K562 (cell line): ENCODE measurements around the gene ACER3. TPM values are rescaled to one million over a fixed set of nuclear protein-coding genes. Genes with fewer than 3 reads are reported as not detected.

Source experiments
- ATAC-seq: fragments of 200-7000 bp; cut with Tn5 transposase; 3 replicates; pipeline ENCODE4 v1.9.1; 2020; ENCODE audit warnings: moderate library complexity
- BruUV-seq: library from RNA; stranded (reverse); fragments of 400-500 nt; replicated peaks from 2 replicates; lab custom pipeline; 2021; lab: Mats Ljungman, UMichigan
- CTCF ChIA-PET: fragments of 300-600 bp; formaldehyde crosslinking; extraction: SDS; loops from one replicate; lab custom pipeline; 2021; ENCODE audit warnings: low intra/inter-chr PET ratio; lab: Yijun Ruan, JAX
- POLR2A ChIA-PET: fragments of 300-600, 350-650 bp; sonication (Branson Sonifier 250); formaldehyde crosslinking; extraction: SDS; loops from one replicate; lab custom pipeline; 2021; ENCODE audit warnings: antibody characterized with exemption, inconsistent platforms; lab: Yijun Ruan, JAX
- DNase-seq, 4 experiments: peaks; one replicate each; pipeline versions ENCODE4 v3.0.0 to v3.0.0-alpha.2; 2011 to 2018; ENCODE audit warnings: low spot score in 3 of 4, mixed read lengths in 3 of 4; ENCODE audit errors: extremely low read depth in 1 of 4
- FAIRE-seq: peaks from 2 replicates; lab custom pipeline; 2011; peaks lifted over from hg19 to GRCh38; lab: Jason Lieb, UNC
- H2AFZ ChIP-seq: 2 replicates; pipeline ENCODE4 v1.6.0; 2011; ENCODE audit warnings: low read depth, low read length, control low read depth, inconsistent platforms
- H3K27ac ChIP-seq: fragments of 200-600 bp; 3 replicates; pipeline ENCODE4 v1.8.0; 2011; ENCODE audit warnings: low read depth, mild to moderate bottlenecking, control low read depth, inconsistent platforms, low read length, moderate library complexity, mixed read lengths; ENCODE audit errors: extremely low read depth
- H3K27me3 ChIP-seq, 2 experiments: fragments of 300-600 bp in 1 of 2; 2 replicates in 1 of 2; 3 replicates in 1 of 2; pipeline versions ENCODE4 v1.6.0 to v1.8.0; 2011; ENCODE audit warnings: inconsistent platforms in 2 of 2, low read length in 2 of 2, mild to moderate bottlenecking in 1 of 2, mixed read lengths in 1 of 2, moderate library complexity in 1 of 2; ENCODE audit not compliant: control insufficient read depth in 2 of 2, insufficient read depth in 2 of 2
- H3K36me3 ChIP-seq: fragments of 300-600 bp; 3 replicates; pipeline ENCODE4 v1.8.0; 2011; ENCODE audit warnings: mild to moderate bottlenecking, low read length, inconsistent platforms; ENCODE audit not compliant: control insufficient read depth, insufficient read depth
- H3K4me1 ChIP-seq, 2 experiments: fragments of 200-600 bp in 1 of 2; replicated peaks in 1 of 2; 2 replicates in 1 of 2; 3 replicates in 1 of 2; pipeline versions ENCODE4 v1.5.1 to v1.8.0; 2011; ENCODE audit warnings: inconsistent platforms in 2 of 2, low read length in 2 of 2, mild to moderate bottlenecking in 1 of 2, mixed read lengths in 1 of 2, moderate library complexity in 1 of 2; ENCODE audit not compliant: control insufficient read depth in 2 of 2, insufficient read depth in 2 of 2
- H3K4me2 ChIP-seq: 2 replicates; pipeline ENCODE4 v1.6.1; 2011; ENCODE audit warnings: low read length, control low read depth, inconsistent platforms, mixed read lengths; ENCODE audit not compliant: insufficient read depth
- H3K4me3 ChIP-seq: fragments of 200-600 bp; sonication (generic), shearing (Covaris generic); 2 replicates; pipeline ENCODE4 v1.5.1; 2016; ENCODE audit warnings: control low read depth, inconsistent platforms
- H3K79me2 ChIP-seq: fragments of 200-600 bp; 3 replicates; pipeline ENCODE4 v1.8.0; 2011; ENCODE audit warnings: low read length, inconsistent platforms; ENCODE audit not compliant: control insufficient read depth, insufficient read depth
- H3K9ac ChIP-seq, 2 experiments: 2 replicates each; pipeline versions ENCODE4 v1.6.0 to v1.6.1; 2011; ENCODE audit warnings: low read depth in 2 of 2, low read length in 2 of 2, control low read depth in 1 of 2, inconsistent platforms in 1 of 2, mild to moderate bottlenecking in 1 of 2, mixed read lengths in 1 of 2; ENCODE audit not compliant: insufficient read depth in 1 of 2
- H3K9me1 ChIP-seq: one replicate; pipeline ENCODE4 v1.6.0; 2011; ENCODE audit warnings: inconsistent platforms, mild to moderate bottlenecking, low read length, moderate library complexity; ENCODE audit not compliant: control insufficient read depth, insufficient read depth
- H3K9me3 ChIP-seq: replicated peaks from 2 replicates; pipeline ENCODE4 v1.5.1; 2011; ENCODE audit warnings: low read depth, low read length, inconsistent platforms; ENCODE audit not compliant: control insufficient read depth, insufficient read depth
- H4K20me1 ChIP-seq: replicated peaks from 2 replicates; pipeline ENCODE4 v1.6.1; 2011; ENCODE audit warnings: low read length, inconsistent platforms, mixed read lengths; ENCODE audit not compliant: control insufficient read depth, insufficient read depth
- CEBPG ChIP-seq, 3 experiments: fragments of 200-800 bp in 1 of 3; sonication (Bioruptor generic) in 1 of 3; sonication (generic) in 1 of 3; formaldehyde crosslinking in 1 of 3; IDR thresholded peaks in 2 of 3; conservative IDR thresholded peaks in 1 of 3; 2 replicates each; pipeline versions ENCODE4 v1.6.1 to v1.8.0; 2016 to 2022; ENCODE audit warnings: missing compliant biosample characterization in 2 of 3, missing genetic modification characterization in 2 of 3, mild to moderate bottlenecking in 1 of 3, missing genetic modification reagents in 1 of 3
- DIDO1 ChIP-seq: fragments of 450-650 bp; IDR thresholded peaks from 2 replicates; pipeline ENCODE4 v1.6.1; 2016; ENCODE audit warnings: low read depth, missing biosample characterization, missing genetic modification characterization
- ELK3 ChIP-seq: fragments of 450-650 bp; formaldehyde crosslinking; IDR thresholded peaks from 2 replicates; pipeline ENCODE4 v1.4.0; 2020; ENCODE audit warnings: mild to moderate bottlenecking
- EWSR1 ChIP-seq: fragments of 450-650 bp; IDR thresholded peaks from 2 replicates; pipeline ENCODE4 v1.6.1; 2018; ENCODE audit warnings: borderline replicate concordance, mild to moderate bottlenecking, low read depth, moderate library complexity; ENCODE audit not compliant: partially characterized antibody
- FOXK1 ChIP-seq: sonication (generic); formaldehyde crosslinking; IDR thresholded peaks from 2 replicates; pipeline ENCODE4 v1.8.0; 2022; ENCODE audit warnings: missing genetic modification reagents, mild to moderate bottlenecking, borderline replicate concordance
- HNRNPLL ChIP-seq: fragments of 200-400 bp; formaldehyde crosslinking; IDR thresholded peaks from 2 replicates; pipeline ENCODE4 v1.6.1; 2017; ENCODE audit warnings: low read length, low read depth, mild to moderate bottlenecking; ENCODE audit not compliant: poor library complexity, severe bottlenecking
- HNRNPUL1 ChIP-seq: fragments of 200-400 bp; formaldehyde crosslinking; IDR thresholded peaks from 2 replicates; pipeline ENCODE4 v1.6.1; 2017; ENCODE audit warnings: low read length
- MEIS2 ChIP-seq: fragments of 450-650 bp; IDR thresholded peaks from 2 replicates; pipeline ENCODE4 v1.6.1; 2014; ENCODE audit warnings: mild to moderate bottlenecking; ENCODE audit not compliant: partially characterized antibody
- PHB2 ChIP-seq: fragments of 450-650 bp; IDR thresholded peaks from 2 replicates; pipeline ENCODE4 v1.6.1; 2017; ENCODE audit warnings: low read depth
- RBM14 ChIP-seq: fragments of 200-400 bp; formaldehyde crosslinking; IDR thresholded peaks from 2 replicates; pipeline ENCODE4 v1.6.1; 2018; ENCODE audit warnings: low read depth, mild to moderate bottlenecking, low read length, moderate library complexity, borderline replicate concordance; ENCODE audit not compliant: insufficient read depth
- SIN3B ChIP-seq: fragments of 450-650 bp; IDR thresholded peaks from 2 replicates; pipeline ENCODE4 v1.6.1; 2017; ENCODE audit warnings: low read depth, mild to moderate bottlenecking, moderate library complexity
- SLC30A9 ChIP-seq: fragments of 250-450 bp; sonication (Bioruptor Pico); IDR thresholded peaks from 2 replicates; pipeline ENCODE4 v1.8.0; 2022; ENCODE audit warnings: mild to moderate bottlenecking, moderate library complexity
- SMAD1 ChIP-seq: fragments of 150-350 bp; IDR thresholded peaks from 2 replicates; pipeline ENCODE4 v1.6.1; 2014; ENCODE audit warnings: low read length, low read depth; ENCODE audit not compliant: partially characterized antibody
- TARDBP ChIP-seq: fragments of 450-650 bp; IDR thresholded peaks from 2 replicates; pipeline ENCODE4 v1.6.1; 2016
- ZNF277 ChIP-seq: fragments of 250-450 bp; sonication (Bioruptor Pico); IDR thresholded peaks from 2 replicates; pipeline ENCODE4 v1.8.0; 2022; ENCODE audit warnings: inconsistent platforms, mild to moderate bottlenecking, moderate library complexity, borderline replicate concordance
- ZNF3 ChIP-seq: fragments of 250-450 bp; sonication (Bioruptor Pico); IDR thresholded peaks from 2 replicates; pipeline ENCODE4 v1.5.0; 2021; ENCODE audit warnings: mild to moderate bottlenecking, moderate library complexity
- ZZZ3 ChIP-seq: fragments of 450-650 bp; IDR thresholded peaks from 2 replicates; pipeline ENCODE4 v1.6.1; 2016; ENCODE audit warnings: antibody characterized with exemption, mild to moderate bottlenecking, moderate library complexity
- WGBS: fragments of 100-300 bp; shearing (Covaris generic); methylation state at CpG from one replicate; pipeline ENCODE4 v1.1.6; 2016; ENCODE audit warnings: low coverage, mixed read lengths; ENCODE audit not compliant: insufficient coverage; ENCODE audit errors: missing lambda C conversion rate; 5-methylcytosine and 5-hydroxymethylcytosine counted together
- in situ Hi-C: fragments of 300-500 bp; cut with MboI; formaldehyde crosslinking; loops from 4 replicates; pipeline ENCODE4 v1.15.0; 2018; ENCODE audit warnings: inconsistent platforms, mixed read lengths
- intact Hi-C: fragments of 100-400 bp; cut with micrococcal nuclease; formaldehyde crosslinking; loops from 2 replicates; pipeline ENCODE4 v1.14.2; 2022
- polyA plus RNA-seq, 8 experiments: library from polyadenylated mRNA; depleted of rRNA in 4 of 8; stranded (reverse) in 5 of 8; unstranded in 3 of 8; fragments of >200 nt; fragmentation: Nextera tagmentation in 2 of 8; fragmentation: Illumina TruSeq in 1 of 8; extraction: Ambion mirVana in 2 of 8; extraction: Trizol in 1 of 8; gene quantifications; 2 replicates each; pipeline versions ENCODE4 v1.2.1 to v1.2.3, GENCODE V29; 2011 to 2014; ENCODE audit warnings: inconsistent platforms in 1 of 8, missing spikeins in 1 of 8
- total RNA-seq, 7 experiments: library from RNA; depleted of rRNA in 6 of 7; stranded (reverse); fragments of >200 nt in 6 of 7; fragmentation: Illumina TruSeq in 2 of 7; extraction: Trizol in 2 of 7; gene quantifications; 2 replicates each; pipeline versions ENCODE4 v1.2.1 to v1.2.3, GENCODE V29; 2011 to 2021; ENCODE audit warnings: low replicate concordance in 1 of 7
- TF ChIP-seq, protein P1 (sequence below), 2 experiments: fragments of 450-650 bp; conservative IDR thresholded peaks; 2 replicates each; pipeline ENCODE4 v1.6.1; 2017; ENCODE audit warnings: mild to moderate bottlenecking in 2 of 2, moderate library complexity in 2 of 2

ACER3 gene
- total and polyA plus RNA-seq, 9 of the 15 experiments (the other 6 are each of a cell fraction or from before 2014, with no cell fraction given), result 2.0 to 23.8 (median 9.5) TPM

GRCh38 chr11:76825726-76826396 lies 34.9 kb upstream of the ACER3 start:
- DNase-seq (peak in 2 of 4 experiments; percentile 45 to 64), FAIRE-seq (no peak), ATAC-seq (peak; percentile 6)
- H3K27ac ChIP-seq, result peak overlapping the region; percentile 74
- H3K4me1 ChIP-seq, result peaks cover 26 to 36% of the 10 kb centered on the region in 2 experiments
- H3K9ac ChIP-seq, result peak overlapping the region; percentile 30 to 59; a peak in 3 of 4 replicates
- peaks cover 6% of the 10 kb centered on the region; the same call in 1 of the 3 replicates for H3K79me2 ChIP-seq
- H3K4me3 ChIP-seq, result no peak overlapping the region
- H4K20me1 ChIP-seq, result no peaks in the 10 kb centered on the region
- no TSS peak for BruUV-seq
- H3K36me3 ChIP-seq, result no peaks in the 10 kb centered on the region
- H2AFZ ChIP-seq, result peak overlapping the region; percentile 84
- ChIA-PET POLR2A (interaction anchor here (0.6 to 1.2 kb wide), 4 partner anchors 9 to 112 kb away, joined by 3 to 4 read pairs (median 3); no protein-coding TSS in a partner anchor), CTCF (no interaction called here)
- 19% methylated on average over 1 of the region's 1 CpG for WGBS
- H3K9me3 ChIP-seq, result no peaks in the 10 kb centered on the region
- H3K27me3 ChIP-seq, result no peaks in the 10 kb centered on the region
- H3K9me1 ChIP-seq, result no peaks in the 10 kb centered on the region
- intact Hi-C loops, result no loop called here
- H3K4me2 ChIP-seq, result peak overlapping the region; percentile 36; the same call in 1 of the 2 replicates
- in situ Hi-C loops, result no loop called here
- TF ChIP-seq RBM14 (no peak), MEIS2 (peak; percentile 84), TARDBP (no peak), SIN3B (no peak), SMAD1 (no peak), CEBPG (CRISPR knock-in tag; IDR thresholded peaks at IDR 0.05) (no peak), CEBPG (tag; conservative IDR thresholded peaks at IDR 0.05 in 1 of 2, IDR thresholded peaks at IDR 0.05 in 1 of 2) (no peak), ZZZ3 (no peak), DIDO1 (tag) (no peak), ZNF277 (CRISPR knock-in tag) (no peak), FOXK1 (CRISPR knock-in tag) (no peak), HNRNPUL1 (no peak), HNRNPLL (no peak), ZNF3 (CRISPR knock-in tag) (no peak), ELK3 (no peak), PHB2 (no peak), EWSR1 (no peak), SLC30A9 (no peak)
- TF ChIP-seq, protein P1, sequence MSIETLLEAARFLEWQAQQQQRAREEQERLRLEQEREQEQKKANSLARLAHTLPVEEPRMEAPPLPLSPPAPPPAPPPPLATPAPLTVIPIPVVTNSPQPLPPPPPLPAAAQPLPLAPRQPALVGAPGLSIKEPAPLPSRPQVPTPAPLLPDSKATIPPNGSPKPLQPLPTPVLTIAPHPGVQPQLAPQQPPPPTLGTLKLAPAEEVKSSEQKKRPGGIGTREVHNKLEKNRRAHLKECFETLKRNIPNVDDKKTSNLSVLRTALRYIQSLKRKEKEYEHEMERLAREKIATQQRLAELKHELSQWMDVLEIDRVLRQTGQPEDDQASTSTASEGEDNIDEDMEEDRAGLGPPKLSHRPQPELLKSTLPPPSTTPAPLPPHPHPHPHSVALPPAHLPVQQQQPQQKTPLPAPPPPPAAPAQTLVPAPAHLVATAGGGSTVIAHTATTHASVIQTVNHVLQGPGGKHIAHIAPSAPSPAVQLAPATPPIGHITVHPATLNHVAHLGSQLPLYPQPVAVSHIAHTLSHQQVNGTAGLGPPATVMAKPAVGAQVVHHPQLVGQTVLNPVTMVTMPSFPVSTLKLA (conservative IDR thresholded peaks at IDR 0.05), result peak in 1 of 2 experiments; percentile 41; a peak in 1 of 4 replicates
